GM21360 (cell line): Measurements from ENCODE around the gene ARHGAP15.
"Not testable (repeated sequence)": the region's sequence is repeated elsewhere in the genome, so short reads cannot be mapped to it uniquely, and the experiment has no call there.

ENCODE experiments used
- ATAC-seq: cut with Tn5 transposase; IDR thresholded peaks from one replicate; pipeline ENCODE4 v1.9.1; 2021; ENCODE audit warnings: mild to moderate bottlenecking, moderate library complexity; ENCODE audit not compliant: unreplicated experiment

ARHGAP15 gene

GRCh38 chr2:143522699-143523098 is 393.5 kb downstream of the ARHGAP15 start:
- no peak for ATAC-seq

- ATAC-seq: no peak
These were observed 394.9 kb downstream of the ARHGAP15 start for GRCh38 chr2:143524119-143524553.

GRCh38 chr2:143524559-143525401 is 395.6 kb downstream of the ARHGAP15 start:
- ATAC-seq: no peak

GRCh38 chr2:143525402-143525860 is 396.2 kb downstream of the ARHGAP15 start:
- ATAC-seq: no peak

- ATAC-seq: no peak
These were observed 397.3 kb downstream of the ARHGAP15 start for GRCh38 chr2:143526498-143526897.

GRCh38 chr2:143528021-143528420 is 398.8 kb downstream of the ARHGAP15 start:
- no peak for ATAC-seq

- no peak for ATAC-seq
These were observed 400.0 kb downstream of the ARHGAP15 start for GRCh38 chr2:143529118-143529720.

GRCh38 chr2:143530758-143531157 is 401.5 kb downstream of the ARHGAP15 start:
- ATAC-seq: no peak

GRCh38 chr2:143532061-143532460 is 402.8 kb downstream of the ARHGAP15 start:
- ATAC-seq: no peak

- ATAC-seq: no peak
These were observed 404.6 kb downstream of the ARHGAP15 start for GRCh38 chr2:143533846-143534245.

GRCh38 chr2:143535802-143536201 is 406.6 kb downstream of the ARHGAP15 start:
- ATAC-seq: no peak

GRCh38 chr2:143541899-143542298 is 412.7 kb downstream of the ARHGAP15 start:
- ATAC-seq: not testable (repeated sequence)

- no peak for ATAC-seq
These were observed 416.1 kb downstream of the ARHGAP15 start for GRCh38 chr2:143545059-143545948.

- ATAC-seq: no peak
These were observed 416.7 kb downstream of the ARHGAP15 start for GRCh38 chr2:143545949-143546255.

GRCh38 chr2:143548032-143548431 is 418.8 kb downstream of the ARHGAP15 start:
- ATAC-seq: no peak

GRCh38 chr2:143550500-143550899 is 421.3 kb downstream of the ARHGAP15 start:
- ATAC-seq: no peak

GRCh38 chr2:143551971-143552650 is 422.9 kb downstream of the ARHGAP15 start:
- no peak for ATAC-seq

GRCh38 chr2:143553261-143553660 is 424.0 kb downstream of the ARHGAP15 start:
- no peak for ATAC-seq

GRCh38 chr2:143558665-143559064 is 429.4 kb downstream of the ARHGAP15 start:
- no peak for ATAC-seq

- ATAC-seq: no peak
These were observed 429.9 kb downstream of the ARHGAP15 start for GRCh38 chr2:143559147-143559546.

- no peak for ATAC-seq
These were observed 431.5 kb downstream of the ARHGAP15 start for GRCh38 chr2:143560724-143561123.
